ENCODE measurements around the gene TMEM164.
"Not testable (repeated sequence)": the region's sequence is repeated elsewhere in the genome, so short reads cannot be mapped to it uniquely, and the experiment has no call there.

The TMEM164 gene

DNA sequence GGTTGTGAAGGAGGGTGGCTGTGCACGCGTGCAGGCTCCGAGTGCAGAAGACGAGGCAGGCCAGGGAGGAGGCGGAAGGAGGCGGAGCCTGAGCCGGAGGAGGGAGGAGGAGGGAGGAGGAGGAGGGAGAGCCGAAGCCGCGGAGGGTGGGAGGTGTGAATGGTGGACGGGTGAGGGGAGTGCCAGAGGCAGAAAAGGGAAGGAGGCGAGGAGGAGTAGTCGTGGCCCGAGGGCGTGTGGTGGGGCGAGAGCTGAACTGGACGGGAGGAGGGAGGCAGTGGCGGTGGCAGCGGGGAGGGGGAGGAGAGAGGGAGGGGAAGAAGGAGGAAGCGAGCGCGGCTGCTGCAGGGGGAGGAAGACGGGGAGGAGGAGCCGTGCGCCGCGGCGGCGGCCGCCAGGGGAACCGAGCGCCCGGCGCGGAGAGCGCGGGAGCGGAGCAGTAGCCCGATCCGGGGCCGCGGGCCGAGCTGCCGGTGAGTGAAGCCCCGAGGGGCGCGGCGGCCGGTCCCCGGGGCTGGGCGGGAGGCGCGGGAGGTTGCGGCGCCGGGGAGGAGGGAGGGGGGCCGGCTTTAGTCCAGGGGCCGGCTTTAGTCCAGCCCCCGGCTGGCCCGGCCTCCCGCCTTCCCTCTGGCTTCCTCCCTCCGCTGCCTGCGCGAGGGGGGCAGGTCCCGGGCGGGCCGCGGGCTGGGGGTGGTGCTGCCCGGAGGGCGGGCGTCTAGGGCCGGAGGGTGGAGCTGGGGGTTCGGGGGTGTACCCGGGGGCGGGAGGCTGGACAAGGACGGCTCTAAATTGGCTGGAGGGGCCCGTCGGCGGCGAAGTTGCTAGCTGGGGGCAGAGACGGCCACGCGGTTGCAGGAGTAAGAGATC lies at the start of gene TMEM164:
TMEM164 (plus strand) TSS at position 815 of the 867 bp plus-strand sequence. CDS start 661 bp downstream, outside the sequence.
- no peak for TF ChIP-seq ZNF274 (IDR thresholded peaks at IDR 0.05; ENCODE audit: low read depth, low read length)
- peak within 1 kb of the TSS; percentile 81 for H3K4me3 ChIP-seq (ENCODE audit: low read length)

DNA sequence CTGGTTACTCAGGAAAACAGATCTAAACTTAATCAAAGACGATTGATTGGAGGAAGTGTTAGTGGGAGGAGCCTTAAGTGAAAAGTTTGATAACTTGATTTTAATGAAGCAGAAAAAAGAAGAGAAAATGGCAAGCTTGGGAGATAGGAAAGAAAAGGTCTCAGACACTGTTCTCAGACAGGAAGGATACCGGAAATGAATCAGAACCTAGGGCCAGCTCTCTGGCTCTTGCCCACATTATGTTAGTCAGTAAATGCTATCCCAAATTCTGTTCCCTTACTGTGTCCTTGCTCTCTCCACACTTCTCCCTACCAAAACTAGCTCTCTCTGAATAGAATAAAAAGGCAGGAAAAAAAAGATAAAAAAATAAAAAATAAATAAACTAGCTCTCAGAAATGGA lies 48.6 kb upstream of the TMEM164 start:
- no peak for TF ChIP-seq ZNF274 (IDR thresholded peaks at IDR 0.05; ENCODE audit: low read depth, low read length)
- no peak overlapping the region for H3K4me3 ChIP-seq (ENCODE audit: low read length)

DNA sequence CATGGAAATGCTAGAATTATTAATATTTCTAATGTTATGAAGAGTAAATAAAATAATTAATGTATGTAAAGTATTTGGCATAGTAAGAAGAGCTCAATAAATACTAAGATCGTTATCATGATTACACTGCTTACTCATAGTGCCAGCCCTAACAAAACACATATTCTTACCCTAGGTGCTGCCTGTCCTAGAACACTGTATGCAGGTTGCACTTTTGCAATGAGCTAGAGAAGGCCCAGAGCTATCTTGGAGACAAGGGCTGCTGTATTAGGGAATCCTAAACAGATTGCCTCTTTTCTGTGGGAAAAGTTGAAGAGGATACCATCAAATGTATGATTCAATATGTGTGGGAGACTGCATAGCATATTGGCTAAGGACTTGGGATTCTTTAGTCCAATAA lies 48.0 kb upstream of the TMEM164 start:
- TF ChIP-seq ZNF274 (IDR thresholded peaks at IDR 0.05; ENCODE audit: low read depth, low read length): no peak
- H3K4me3 ChIP-seq (ENCODE audit: low read length): no peak overlapping the region

DNA sequence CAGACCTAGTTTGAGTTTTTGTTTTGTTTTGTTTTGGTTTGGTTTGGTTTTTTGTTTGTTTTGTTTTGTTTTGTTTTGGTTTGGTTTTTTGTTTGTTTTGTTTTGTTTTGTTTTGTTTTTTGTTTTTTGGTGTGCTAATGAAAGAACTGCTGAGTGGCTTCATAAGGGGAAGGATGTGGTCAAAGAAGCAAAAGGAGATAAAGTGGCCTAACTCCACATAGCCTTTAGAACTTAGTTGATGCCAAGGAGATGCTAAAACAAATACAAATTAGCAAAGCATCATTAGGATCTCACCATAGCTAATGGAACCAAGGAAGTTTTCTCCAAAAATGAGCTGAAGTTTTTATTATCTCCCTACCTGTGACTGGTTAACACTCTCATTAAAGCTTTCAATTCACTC lies 44.6 kb upstream of the TMEM164 start:
- no peak for TF ChIP-seq ZNF274 (IDR thresholded peaks at IDR 0.05; ENCODE audit: low read depth, low read length)
- H3K4me3 ChIP-seq (ENCODE audit: low read length): no peak overlapping the region

DNA sequence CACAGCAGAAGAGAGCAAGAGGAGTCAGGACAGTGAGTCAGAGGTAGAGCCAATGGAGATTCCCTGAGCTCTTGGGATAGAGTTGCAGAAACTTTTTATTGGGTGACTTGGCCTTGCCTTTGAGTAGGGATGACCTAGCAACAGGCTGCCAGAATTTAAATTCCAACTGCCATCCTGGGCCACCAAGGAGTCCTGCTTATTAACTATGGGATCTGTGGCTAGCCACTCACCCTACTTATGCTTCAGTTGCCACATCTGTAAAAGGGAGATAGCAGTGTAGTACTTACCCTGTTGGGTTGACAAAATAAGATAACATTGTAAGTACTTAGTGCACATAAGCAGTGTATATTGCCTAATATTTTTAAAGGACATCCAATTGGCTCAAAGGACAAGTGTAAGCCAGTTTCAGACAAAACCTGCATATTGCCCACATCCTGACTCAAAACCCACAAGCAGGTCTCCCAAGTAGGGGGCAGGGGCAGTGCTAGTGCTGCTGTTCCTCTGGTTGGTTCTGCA lies 43.5 kb upstream of the TMEM164 start:
- no peak overlapping the region for H3K4me3 ChIP-seq (ENCODE audit: low read length)
- no peak for TF ChIP-seq ZNF274 (IDR thresholded peaks at IDR 0.05; ENCODE audit: low read depth, low read length)

GRCh38 chrX:109964390-109964789 lies 38.5 kb upstream of the TMEM164 start:
- TF ChIP-seq ZNF274 (IDR thresholded peaks at IDR 0.05; ENCODE audit: low read depth, low read length): no peak
- H3K4me3 ChIP-seq (ENCODE audit: low read length): no peak overlapping the region

DNA sequence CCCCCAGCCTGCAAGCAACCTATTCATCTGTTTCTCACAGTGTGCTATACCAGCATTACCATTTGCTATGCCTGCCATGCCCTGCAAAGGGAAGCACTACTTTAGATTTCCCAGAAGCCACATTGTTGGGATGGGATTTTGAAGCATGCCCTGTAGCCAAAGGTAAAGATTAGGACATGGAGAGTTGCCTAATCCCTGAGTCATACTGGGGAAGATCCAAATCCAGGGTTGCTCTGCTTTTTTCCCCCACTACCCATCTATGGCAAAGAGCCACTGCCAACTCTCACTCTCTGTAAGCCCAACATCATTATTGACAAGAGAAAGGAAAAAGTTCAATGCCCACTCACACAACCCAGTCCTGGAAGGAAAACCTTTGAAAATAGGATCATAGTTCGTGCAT lies 36.7 kb upstream of the TMEM164 start:
- no peak for TF ChIP-seq ZNF274 (IDR thresholded peaks at IDR 0.05; ENCODE audit: low read depth, low read length)
- no peak overlapping the region for H3K4me3 ChIP-seq (ENCODE audit: low read length)

DNA sequence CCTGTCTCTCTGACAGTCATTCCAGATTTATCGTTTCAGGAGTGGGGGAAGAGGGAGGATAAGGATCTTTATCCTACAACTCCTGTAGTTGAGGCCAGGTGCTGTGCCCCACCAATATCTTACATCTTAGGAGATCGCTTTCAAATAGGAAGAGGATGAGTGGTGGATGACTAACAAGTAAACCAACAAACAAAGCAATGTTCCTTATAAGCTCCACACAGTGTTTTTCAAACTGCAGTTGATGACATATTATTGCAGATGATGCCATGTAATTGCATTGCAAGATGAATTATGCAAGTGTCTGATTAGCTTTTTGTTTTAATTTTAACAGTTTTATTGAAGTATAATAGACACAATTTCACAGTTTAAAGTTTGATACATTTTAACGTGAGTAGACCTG lies 35.8 kb upstream of the TMEM164 start:
- no peak overlapping the region for H3K4me3 ChIP-seq (ENCODE audit: low read length)
- no peak for TF ChIP-seq ZNF274 (IDR thresholded peaks at IDR 0.05; ENCODE audit: low read depth, low read length)

DNA sequence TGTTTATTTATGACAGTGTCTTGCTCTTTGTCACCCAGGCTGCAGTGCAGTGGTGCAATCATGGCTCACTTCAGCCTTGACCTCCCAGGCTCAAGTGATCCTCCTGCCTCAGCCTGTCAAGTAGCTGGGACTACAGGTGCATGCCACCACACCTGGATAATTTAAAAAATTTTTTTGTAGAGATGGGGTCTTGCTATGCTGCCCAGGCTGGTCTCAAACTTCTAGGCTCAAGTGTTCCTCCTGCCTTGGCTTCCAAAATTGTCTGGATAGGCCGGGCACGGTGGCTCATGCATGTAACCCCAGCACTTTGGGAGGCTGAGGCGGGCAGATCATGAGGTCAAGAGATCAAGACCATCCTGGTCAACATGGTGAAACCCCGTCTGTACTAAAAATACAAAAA lies 32.1 kb upstream of the TMEM164 start:
- not testable (repeated sequence) for H3K4me3 ChIP-seq (ENCODE audit: low read length)

GRCh38 chrX:109974906-109975655 lies 27.8 kb upstream of the TMEM164 start:
- no peak for TF ChIP-seq ZNF274 (IDR thresholded peaks at IDR 0.05; ENCODE audit: low read depth, low read length)
- no peak overlapping the region for H3K4me3 ChIP-seq (ENCODE audit: low read length)

- H3K4me3 ChIP-seq (ENCODE audit: low read length): not testable (repeated sequence)
Measured at GRCh38 chrX:109985210-109985609, 17.7 kb upstream of the TMEM164 start.

DNA sequence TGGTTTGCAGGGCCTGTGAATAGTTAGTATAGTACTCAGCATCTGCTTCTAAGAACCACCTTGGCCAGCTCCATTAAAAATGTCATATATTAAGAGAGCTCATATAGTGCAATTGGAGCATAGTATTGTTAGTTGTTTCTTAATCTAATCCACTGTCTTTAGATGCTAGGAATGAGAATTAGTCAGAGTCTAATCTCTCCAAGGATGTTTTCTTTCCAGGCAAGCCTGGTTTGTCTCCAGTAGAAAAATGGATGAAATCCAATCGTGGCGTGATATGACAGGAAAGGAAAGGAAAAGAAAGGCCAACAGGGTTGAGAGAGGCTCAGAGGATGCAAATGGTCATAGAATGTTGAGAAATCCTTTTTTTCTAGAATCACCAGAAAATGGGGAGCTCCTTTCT lies 15.0 kb upstream of the TMEM164 start:
- TF ChIP-seq ZNF274 (IDR thresholded peaks at IDR 0.05; ENCODE audit: low read depth, low read length): no peak
- no peak overlapping the region for H3K4me3 ChIP-seq (ENCODE audit: low read length)

DNA sequence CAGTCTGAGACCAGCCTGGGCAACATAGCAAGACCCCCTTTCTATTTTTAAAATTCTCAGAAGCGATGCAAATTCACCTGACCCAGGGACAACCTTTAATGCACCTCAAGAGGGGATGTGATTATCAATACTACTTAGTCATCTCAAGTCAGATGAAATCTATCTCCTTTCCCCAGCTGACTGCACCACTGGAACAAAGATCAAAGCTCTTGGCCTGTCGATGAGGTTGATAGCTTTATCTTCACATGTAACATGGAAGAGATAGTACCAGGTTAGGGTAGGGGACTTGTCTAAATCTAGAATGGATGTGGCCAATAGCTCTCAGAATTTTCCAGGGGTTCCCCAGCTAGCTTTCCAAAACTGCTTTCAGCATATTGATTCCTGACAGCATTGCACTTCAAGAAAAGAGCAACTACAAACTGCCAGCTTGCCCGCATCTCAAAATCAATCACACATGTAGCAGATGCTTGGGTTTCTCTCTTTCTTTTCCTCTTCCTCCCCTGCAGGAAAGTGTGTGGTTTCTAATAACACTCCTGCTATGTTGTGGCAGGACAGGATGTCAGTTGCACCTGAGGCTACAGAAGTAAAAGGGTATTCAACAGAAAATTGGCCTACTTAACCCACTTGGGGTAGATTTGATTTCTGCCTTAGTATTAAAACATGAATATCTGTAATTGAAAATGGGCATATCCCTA lies 12.2 kb upstream of the TMEM164 start:
- no peak for TF ChIP-seq ZNF274 (IDR thresholded peaks at IDR 0.05; ENCODE audit: low read depth, low read length)
- no peak overlapping the region for H3K4me3 ChIP-seq (ENCODE audit: low read length)

DNA sequence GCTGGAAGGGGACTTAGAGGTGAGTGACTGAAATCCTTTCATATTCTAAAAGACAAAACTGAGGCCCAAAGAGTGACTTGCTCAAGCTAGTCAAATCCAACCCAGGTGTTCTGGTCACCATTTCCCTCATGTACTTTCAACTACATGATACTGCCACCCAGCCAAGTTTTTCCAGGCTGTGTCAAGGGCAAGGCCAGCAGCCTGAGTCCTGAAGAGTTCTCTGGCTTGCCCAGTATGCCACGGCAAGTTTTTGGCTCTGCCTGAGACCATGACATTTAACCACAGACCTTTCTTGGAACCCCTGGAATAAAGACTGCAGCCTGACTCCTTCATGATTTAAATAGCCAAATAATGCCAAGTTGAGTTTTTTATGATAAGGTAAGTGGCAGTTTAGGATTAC lies 10.7 kb upstream of the TMEM164 start:
- no peak overlapping the region for H3K4me3 ChIP-seq (ENCODE audit: low read length)
- no peak for TF ChIP-seq ZNF274 (IDR thresholded peaks at IDR 0.05; ENCODE audit: low read depth, low read length)

Data from GM08714 (cell line).